ENCODE results near the gene MTRR.

DNA sequence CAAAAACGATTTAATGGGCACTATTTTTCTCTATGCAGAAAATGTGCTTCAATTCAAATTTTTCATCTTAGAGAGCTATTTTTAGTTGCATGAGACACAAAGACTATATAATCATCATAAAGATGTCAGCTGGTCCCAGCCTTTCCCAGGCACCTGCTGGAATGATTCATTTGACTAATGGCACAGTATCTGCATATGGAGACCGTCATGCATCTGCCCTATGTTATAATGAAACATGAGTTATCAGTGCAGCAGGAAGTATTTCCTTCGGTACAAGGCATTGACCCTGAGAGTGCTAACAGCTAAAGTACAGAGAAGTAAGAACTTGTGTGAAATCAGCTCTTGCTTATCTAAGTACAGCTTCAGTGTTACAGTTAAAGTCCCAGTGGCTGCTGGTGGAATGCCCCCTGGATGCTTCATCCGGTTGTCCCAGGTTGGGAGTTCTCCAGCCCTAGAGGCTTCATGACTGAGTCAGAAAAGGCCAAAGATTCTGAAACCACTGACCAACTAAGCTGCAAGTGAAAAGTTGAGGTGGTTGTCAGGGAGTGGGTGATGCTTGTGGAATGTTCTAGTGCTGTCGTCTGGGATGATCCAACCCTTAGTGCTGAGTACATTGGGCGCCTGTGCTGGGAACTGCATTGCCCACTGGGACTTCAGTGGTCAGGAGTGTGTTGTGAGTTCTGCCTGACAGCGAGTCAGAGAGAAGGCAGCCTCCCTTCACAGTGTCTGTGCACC is 57.2 kb downstream of the MTRR start:
- TF ChIP-seq, protein P1, sequence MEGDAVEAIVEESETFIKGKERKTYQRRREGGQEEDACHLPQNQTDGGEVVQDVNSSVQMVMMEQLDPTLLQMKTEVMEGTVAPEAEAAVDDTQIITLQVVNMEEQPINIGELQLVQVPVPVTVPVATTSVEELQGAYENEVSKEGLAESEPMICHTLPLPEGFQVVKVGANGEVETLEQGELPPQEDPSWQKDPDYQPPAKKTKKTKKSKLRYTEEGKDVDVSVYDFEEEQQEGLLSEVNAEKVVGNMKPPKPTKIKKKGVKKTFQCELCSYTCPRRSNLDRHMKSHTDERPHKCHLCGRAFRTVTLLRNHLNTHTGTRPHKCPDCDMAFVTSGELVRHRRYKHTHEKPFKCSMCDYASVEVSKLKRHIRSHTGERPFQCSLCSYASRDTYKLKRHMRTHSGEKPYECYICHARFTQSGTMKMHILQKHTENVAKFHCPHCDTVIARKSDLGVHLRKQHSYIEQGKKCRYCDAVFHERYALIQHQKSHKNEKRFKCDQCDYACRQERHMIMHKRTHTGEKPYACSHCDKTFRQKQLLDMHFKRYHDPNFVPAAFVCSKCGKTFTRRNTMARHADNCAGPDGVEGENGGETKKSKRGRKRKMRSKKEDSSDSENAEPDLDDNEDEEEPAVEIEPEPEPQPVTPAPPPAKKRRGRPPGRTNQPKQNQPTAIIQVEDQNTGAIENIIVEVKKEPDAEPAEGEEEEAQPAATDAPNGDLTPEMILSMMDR (IDR thresholded peaks at IDR 0.05; ENCODE audit: insufficient read depth, low read length), result no peak
- TF ChIP-seq GABPA (IDR thresholded peaks at IDR 0.05; ENCODE audit: low read depth) (no peak), POLR2AphosphoS5 (IDR thresholded peaks at IDR 0.05; ENCODE audit: low read depth) (no peak), SPI1 (IDR thresholded peaks at IDR 0.05; ENCODE audit: borderline replicate concordance, low read depth) (no peak)
- TF ChIP-seq, protein P2, sequence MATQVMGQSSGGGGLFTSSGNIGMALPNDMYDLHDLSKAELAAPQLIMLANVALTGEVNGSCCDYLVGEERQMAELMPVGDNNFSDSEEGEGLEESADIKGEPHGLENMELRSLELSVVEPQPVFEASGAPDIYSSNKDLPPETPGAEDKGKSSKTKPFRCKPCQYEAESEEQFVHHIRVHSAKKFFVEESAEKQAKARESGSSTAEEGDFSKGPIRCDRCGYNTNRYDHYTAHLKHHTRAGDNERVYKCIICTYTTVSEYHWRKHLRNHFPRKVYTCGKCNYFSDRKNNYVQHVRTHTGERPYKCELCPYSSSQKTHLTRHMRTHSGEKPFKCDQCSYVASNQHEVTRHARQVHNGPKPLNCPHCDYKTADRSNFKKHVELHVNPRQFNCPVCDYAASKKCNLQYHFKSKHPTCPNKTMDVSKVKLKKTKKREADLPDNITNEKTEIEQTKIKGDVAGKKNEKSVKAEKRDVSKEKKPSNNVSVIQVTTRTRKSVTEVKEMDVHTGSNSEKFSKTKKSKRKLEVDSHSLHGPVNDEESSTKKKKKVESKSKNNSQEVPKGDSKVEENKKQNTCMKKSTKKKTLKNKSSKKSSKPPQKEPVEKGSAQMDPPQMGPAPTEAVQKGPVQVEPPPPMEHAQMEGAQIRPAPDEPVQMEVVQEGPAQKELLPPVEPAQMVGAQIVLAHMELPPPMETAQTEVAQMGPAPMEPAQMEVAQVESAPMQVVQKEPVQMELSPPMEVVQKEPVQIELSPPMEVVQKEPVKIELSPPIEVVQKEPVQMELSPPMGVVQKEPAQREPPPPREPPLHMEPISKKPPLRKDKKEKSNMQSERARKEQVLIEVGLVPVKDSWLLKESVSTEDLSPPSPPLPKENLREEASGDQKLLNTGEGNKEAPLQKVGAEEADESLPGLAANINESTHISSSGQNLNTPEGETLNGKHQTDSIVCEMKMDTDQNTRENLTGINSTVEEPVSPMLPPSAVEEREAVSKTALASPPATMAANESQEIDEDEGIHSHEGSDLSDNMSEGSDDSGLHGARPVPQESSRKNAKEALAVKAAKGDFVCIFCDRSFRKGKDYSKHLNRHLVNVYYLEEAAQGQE (IDR thresholded peaks at IDR 0.05; ENCODE audit: insufficient replicate concordance, low read depth), result no peak
